Stimulated activated CD4-positive, alpha-beta T cell treated with anti-CD3 and anti-CD28 coated beads, Interleukin-15, amount 100 ng/mL, for 48 hours (primary cell): ENCODE results near the gene CYTH4.

Experiments used
- DNase-seq, 2 donors: peaks; one replicate each; pipeline ENCODE4 v3.0.0-alpha.2; 2020; ENCODE audit warnings: low read depth in 2 of 2

CYTH4 gene

DNA sequence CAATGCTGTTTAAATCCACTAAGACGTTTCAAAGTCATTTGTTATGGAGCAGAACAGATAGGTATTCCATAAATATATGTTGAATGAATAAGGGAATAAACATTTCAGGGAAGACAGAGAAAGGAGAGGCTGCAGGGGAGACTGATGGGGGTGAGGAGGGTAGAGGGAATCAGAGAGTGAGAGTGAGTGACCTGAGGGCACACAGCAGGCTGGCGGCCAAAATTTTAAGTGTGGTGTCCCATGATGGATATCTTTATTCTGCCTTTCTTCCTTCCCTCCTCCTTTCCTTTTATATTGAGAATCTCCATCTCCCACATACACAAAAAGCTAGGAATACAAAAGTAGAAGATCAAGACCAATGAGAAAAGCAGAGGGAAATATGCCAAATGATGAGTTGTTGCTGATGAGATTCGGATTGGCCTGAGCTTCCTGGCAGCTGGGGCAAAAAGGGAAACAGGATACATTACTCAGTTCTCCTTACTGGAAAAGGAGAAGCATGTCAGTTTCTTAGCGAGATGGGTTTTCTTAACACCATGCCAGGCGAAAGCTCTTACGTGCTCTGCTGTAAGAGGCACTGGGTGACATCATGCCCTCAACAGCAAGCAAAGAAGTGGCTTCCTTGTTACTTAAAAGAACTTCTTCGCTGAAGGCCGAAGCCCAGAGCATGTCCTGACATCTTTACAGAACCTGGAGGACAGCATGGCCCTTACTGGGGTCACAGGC lies 11.2 kb upstream of the CYTH4 start:
- no peak for DNase-seq

- DNase-seq, result peak in 1 of 2 donors; percentile 35
Observed at GRCh38 chr22:37273126-37273845, 9.0 kb upstream of the CYTH4 start.

GRCh38 chr22:37273846-37274225 lies 8.5 kb upstream of the CYTH4 start:
- no peak for DNase-seq

- DNase-seq, result no peak
Observed at GRCh38 chr22:37274380-37274862, 7.9 kb upstream of the CYTH4 start.

- no peak for DNase-seq
Observed at GRCh38 chr22:37275134-37275533, 7.2 kb upstream of the CYTH4 start.

GRCh38 chr22:37275622-37276021 lies 6.7 kb upstream of the CYTH4 start:
- peak; percentile 50 to 59 for DNase-seq

GRCh38 chr22:37276776-37277175 lies 5.5 kb upstream of the CYTH4 start:
- DNase-seq, result no peak

DNA sequence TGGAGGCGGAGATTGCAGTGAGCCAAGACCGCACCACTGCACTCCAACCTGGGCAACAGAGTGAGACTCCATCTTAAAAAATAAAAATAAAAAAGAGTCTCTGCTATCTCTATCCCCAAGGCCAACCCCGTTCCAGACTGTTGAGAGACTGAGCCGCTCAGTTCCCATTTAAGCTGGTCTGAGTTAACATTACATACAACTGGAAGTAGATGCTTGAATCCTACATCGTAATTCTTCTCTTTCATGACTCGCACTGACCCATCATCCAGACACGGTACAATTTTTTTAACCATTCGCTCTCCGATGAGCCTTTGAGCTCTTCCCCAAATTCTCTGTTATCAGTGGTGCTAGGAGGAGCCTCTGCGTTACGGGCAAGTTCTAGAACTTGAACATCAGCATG lies 4.9 kb upstream of the CYTH4 start:
- DNase-seq, result no peak

DNA sequence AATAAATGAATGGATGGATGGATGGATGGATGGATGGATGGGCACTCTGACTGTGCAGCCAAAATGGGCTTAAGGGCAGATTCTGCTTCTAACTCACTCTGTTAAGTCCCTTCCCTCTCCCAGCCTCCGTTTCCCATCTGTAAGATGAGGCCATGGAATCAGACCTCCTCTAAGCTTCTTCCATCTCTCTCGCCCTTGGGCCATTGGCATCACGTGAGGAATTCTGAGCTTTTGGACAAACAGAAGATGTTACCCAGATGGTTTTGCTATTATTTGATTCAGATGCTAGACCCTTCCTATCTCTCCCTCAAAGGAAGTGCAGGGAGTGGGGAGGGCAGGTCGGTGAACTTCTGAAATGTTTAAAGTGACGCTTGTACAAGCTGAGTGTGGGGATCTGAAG lies 4.0 kb upstream of the CYTH4 start:
- DNase-seq, result no peak

- DNase-seq, result no peak
Observed at GRCh38 chr22:37279331-37280181, 2.8 kb upstream of the CYTH4 start.

GRCh38 chr22:37280718-37281117 lies 1.6 kb upstream of the CYTH4 start:
- no peak for DNase-seq

- no peak for DNase-seq
Observed at GRCh38 chr22:37281195-37281594, 1.1 kb upstream of the CYTH4 start.

DNA sequence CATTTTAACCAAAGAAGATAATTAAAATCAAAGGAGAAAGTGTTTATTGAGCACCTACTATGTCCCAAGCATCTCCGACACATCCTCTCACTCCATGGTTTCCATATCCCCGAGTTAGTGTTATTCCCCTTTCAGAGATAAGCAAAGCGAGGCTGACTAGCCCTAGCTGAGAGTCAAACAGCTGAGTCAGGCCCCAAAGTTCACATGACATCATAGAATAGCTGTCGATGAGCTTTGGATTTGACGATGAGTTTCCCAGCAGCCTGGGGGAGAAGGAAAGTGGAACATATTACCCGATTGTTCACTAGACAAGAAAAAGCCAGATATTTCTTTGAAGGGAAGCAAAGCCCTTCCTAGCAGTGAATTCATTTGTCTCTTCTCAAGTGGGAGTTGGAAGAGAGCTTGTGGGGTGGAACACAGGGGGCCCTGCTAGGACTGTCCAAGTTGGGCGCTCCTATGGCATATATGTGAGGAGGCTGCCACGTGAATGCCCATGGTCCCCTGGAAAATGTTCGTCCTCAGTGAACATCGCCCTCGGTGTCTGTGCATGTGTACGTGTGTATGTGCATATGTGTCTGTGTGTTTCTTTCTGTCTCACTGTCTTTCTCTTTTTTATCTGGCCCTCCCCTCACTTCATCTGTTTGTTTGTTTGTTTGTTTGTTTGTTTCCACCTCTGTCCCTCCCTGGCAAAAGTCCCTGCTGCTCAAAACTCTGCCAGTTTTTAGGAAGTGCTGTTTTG lies 493 bp upstream of the CYTH4 start:
- DNase-seq, result peak; percentile 19 to 37

DNA sequence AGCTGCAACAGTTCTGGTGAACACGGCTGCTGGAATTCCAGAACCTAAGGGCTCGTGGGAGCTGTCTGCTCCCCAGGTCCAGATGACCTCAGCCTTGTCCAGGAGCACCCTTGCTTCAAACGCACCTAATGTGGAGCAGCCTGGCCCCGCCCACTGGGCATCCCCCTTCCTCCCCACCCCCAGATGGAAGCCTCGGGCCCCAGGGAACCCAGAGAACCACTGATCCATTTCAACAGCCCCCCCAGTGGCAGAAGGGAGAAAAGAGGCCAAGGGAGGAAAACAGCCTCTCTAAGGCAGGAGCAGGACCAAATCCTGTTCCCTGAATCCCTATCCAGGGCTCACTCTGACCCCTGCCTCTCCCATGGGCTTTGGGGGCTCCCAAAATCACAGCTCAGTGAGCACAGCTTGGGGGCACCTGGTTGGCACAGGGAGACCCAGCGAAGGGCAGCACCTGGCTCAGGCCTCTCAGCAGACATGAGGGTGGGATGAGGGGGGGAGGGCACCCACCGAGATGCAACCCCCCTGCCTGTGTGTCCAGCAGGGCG lies 1.2 kb downstream of the CYTH4 start:
- peak in 1 of 2 donors; percentile 74 for DNase-seq

DNA sequence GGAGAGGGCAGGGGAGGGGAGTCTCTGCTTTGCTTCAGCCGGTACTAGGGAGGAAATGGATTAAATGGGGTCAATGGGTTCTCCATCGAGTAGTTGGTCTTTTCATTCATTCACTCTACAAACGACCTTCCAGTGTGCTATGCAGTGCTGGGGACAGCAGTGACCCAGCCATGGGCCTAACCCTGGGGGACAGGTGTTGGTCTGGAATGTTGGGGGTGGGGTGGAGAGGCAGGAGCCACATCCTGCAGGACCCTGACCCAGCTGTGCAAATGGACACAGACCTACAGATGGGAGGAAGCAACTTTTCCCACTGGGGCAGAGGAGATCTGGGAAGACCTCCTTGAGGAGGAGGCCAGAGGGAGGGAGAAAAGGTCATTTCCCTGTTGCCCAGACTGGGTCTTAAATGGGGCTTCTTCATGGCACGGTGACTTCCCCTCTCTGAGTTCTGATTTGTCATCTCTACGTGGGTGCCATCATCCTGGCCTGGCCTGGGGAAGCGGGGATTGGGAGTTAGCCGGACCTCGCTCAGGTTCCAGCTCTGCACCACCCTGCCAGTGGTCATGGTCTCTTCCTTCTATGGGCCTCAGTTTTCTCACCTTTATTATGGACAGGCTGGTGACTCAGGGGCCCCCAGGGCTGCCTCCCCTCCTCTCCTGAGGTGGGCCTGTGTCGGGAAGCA lies 2.0 kb downstream of the CYTH4 start:
- no peak for DNase-seq

- DNase-seq, result no peak
Observed at GRCh38 chr22:37284805-37285355, 2.6 kb downstream of the CYTH4 start.

DNA sequence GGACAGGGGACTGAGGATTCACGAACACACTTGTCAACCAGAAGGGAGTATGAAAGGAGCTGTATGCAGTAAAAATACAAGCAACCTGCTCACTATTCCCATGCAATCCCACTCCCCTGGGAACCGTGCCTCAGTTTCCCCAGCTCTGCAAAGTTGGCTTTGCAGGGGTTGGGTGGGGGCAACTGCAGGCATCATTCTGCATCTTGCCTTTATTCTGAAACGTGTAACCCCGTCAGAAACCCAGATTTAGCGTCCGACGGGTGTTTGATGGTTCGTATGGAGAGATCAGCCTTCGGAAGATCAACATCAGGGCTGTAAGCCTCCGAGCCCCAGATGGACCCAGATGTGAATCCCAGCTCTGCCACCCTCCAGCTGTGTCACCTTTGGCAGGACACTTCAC lies 3.6 kb downstream of the CYTH4 start:
- DNase-seq, result no peak

DNA sequence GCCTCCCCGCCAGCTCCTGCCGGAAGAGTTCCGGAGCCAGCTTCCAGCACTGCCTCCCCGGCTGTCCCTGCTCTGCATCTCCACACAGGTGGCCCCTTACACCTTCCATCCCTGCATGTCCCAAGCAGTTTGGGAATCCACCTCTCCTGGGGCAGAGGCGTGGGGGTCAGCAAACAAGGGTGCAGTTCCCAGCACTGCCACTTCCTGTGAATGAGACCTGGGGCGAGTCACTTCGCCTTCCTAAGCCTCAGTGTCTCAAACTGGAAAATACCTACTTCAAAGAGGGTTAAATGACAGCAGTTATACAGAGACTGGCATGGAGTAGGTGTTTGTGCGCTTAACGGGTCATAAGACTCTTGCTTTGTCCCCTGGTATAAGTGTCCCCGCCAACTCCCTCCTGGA lies 5.2 kb downstream of the CYTH4 start:
- DNase-seq, result no peak

GRCh38 chr22:37288521-37288920 lies 6.2 kb downstream of the CYTH4 start:
- DNase-seq, result no peak

DNA sequence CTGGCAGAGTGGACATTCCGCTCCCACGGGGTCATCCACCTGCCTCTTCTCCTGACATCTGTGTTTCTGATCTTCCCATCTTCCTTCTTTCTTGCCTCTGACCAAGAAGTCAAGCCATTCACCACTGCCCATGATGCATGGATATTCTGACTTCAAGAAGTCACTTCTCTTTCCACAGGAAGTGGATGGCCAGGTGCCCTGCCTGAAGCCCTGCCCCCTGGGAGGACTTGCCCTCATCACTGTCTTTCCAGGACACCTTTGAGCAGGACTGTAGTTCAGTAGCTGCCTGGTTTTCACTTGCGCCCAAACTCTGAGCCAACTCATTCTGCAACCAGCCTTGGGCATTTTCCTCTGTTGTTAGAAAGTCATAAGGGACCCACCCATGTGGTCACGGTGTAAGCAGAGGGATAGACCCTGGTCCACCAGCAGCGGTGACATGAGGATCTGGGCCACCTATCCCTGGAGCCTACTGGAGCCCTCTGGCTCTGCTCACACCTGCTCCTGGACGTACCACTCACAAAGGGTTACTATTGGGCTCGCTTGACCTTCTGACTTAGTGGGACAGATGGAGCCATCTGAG lies 6.9 kb downstream of the CYTH4 start:
- no peak for DNase-seq
